DOHH2 (cell line): Measurements from ENCODE around the gene SLC8B1.

Source experiments
- EZH2phosphoT487 ChIP-seq: fragments of 200-600 bp; sonication (generic); IDR thresholded peaks from 2 replicates; pipeline ENCODE4 v1.6.1; 2017; ENCODE audit warnings: borderline replicate concordance, mild to moderate bottlenecking, antibody characterized with exemption, low read length, moderate library complexity, mixed read lengths
- TF ChIP-seq, protein P1 (sequence below): fragments of 200-600 bp; sonication (generic); IDR thresholded peaks from one replicate; pipeline ENCODE4 v1.5.1; 2014; ENCODE audit warnings: antibody characterized with exemption, mild to moderate bottlenecking, low read depth, low read length; ENCODE audit not compliant: poor library complexity, severe bottlenecking

- TF ChIP-seq, protein P1, sequence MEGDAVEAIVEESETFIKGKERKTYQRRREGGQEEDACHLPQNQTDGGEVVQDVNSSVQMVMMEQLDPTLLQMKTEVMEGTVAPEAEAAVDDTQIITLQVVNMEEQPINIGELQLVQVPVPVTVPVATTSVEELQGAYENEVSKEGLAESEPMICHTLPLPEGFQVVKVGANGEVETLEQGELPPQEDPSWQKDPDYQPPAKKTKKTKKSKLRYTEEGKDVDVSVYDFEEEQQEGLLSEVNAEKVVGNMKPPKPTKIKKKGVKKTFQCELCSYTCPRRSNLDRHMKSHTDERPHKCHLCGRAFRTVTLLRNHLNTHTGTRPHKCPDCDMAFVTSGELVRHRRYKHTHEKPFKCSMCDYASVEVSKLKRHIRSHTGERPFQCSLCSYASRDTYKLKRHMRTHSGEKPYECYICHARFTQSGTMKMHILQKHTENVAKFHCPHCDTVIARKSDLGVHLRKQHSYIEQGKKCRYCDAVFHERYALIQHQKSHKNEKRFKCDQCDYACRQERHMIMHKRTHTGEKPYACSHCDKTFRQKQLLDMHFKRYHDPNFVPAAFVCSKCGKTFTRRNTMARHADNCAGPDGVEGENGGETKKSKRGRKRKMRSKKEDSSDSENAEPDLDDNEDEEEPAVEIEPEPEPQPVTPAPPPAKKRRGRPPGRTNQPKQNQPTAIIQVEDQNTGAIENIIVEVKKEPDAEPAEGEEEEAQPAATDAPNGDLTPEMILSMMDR, result no peak
- no peak for TF ChIP-seq EZH2phosphoT487
Observed at GRCh38 chr12:113298861-113299545, 35.9 kb downstream of the SLC8B1 start.
